ENCODE measurements around the gene DMXL1.

GRCh38 chr5:119054101-119054500 lies 16.8 kb upstream of the DMXL1 start:
- no peak for TF ChIP-seq CTCF (conservative IDR thresholded peaks at IDR 0.05; ENCODE audit: low read depth in 2 of 2)
- no peak for TF ChIP-seq EZH2 (IDR thresholded peaks at IDR 0.05; ENCODE audit: low read depth, unreplicated experiment)
- no peak for TF ChIP-seq REST (IDR thresholded peaks at IDR 0.05; ENCODE audit: unreplicated experiment)
- no peak for TF ChIP-seq POLR2AphosphoS5 (IDR thresholded peaks at IDR 0.05; ENCODE audit: low read depth)
- no peak for TF ChIP-seq NANOG (IDR thresholded peaks at IDR 0.05; ENCODE audit: borderline replicate concordance)
- no peak for TF ChIP-seq EZH2phosphoT487 (IDR thresholded peaks at IDR 0.05; ENCODE audit: unreplicated experiment)
- no peak for TF ChIP-seq CREB1 (CRISPR knock-in tag; IDR thresholded peaks at IDR 0.05; ENCODE audit: low read depth)
- no peak for TF ChIP-seq ZNF462 (CRISPR knock-in tag; IDR thresholded peaks at IDR 0.05)
- TF ChIP-seq ETS1 (IDR thresholded peaks at IDR 0.05): no peak
- no peak for TF ChIP-seq JUNB (IDR thresholded peaks at IDR 0.05; ENCODE audit: unreplicated experiment)
